ENCODE measurements around the gene CCDC90B. TPM values are rescaled to one million over a fixed set of nuclear protein-coding genes. Genes with fewer than 3 reads are reported as not detected.
A peak's percentile ranks its signal among the peaks of the same experiment; 100 is the strongest.
"Not testable (repeated sequence)": the region's sequence is repeated elsewhere in the genome, so short reads cannot be mapped to it uniquely, and the experiment has no call there.

CCDC90B gene
- total RNA-seq, 2 experiments from 2014 or later: 30.1 to 32.7 TPM

DNA sequence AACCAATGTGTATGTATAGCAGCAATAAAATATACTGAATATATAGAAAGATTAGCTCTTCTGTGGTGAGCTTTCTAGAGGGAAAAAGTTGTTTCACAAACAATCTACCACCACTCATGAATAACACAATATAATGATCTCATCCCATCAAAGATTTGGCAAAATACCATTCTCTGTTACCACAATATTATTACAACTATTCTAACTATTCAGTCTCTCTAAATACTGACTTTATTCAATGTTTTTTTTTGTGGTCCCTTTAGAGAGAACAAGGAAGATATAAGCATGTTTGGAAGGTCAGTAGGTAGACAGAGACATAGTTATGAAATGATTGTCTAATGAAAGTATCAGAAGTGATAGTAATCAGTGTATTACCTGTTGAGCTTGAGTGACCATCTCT, 7.8 kb downstream of the CCDC90B start:
- H3K4me1 Mint-ChIP-seq: peaks cover 7% of the 10 kb centered on the region
- CTCF ChIA-PET: interaction anchor here (1.0 to 1.1 kb wide), 2 partner anchors 14 to 27 kb away, joined by 3 to 4 read pairs; no protein-coding TSS in a partner anchor
- ATAC-seq: no peak

DNA sequence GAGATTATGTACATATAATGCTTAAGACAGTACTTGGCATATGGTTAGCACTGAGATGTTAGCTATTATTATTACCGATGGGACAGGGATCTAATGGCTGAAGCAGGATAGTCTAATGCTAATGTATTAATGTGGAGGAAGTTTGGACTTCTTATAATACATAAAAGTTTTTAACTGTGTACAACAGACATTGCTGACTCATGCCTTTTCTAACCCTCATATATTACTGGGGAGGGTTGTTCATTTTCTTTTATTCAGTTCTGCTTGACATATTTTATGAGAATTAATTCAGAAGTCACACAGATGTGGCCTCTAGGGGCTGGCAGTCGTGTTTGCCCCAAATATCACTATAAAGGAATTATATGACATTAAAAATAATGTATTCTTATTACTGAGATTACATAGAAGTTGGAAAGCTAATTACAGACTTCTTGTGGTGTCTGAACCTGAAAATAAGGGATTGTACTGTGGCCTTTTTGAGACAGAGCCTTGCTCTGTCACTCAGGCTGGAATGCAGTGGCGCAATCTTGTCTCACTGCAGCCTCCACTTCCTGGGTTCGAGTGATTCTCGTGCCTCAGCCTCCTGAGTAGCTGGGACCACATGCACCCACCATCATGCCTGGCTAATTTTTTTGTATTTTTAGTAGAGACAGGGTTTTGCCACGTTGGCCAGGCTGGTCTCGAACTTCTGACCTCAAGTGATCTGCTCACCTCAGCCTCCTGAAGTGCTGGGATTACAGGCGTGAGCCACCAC, 10.1 kb downstream of the CCDC90B start:
- CTCF ChIA-PET: interaction anchor here (0.6 to 2.0 kb wide), 2 partner anchors 17 to 543 kb away, joined by 3 to 8 read pairs; no protein-coding TSS in a partner anchor

More for the DNA sequence above, 7.8 kb downstream of the CCDC90B start:
- Mint-ChIP-seq H3K4me3 (no peak overlapping the region), H3K36me3 (peaks cover 18% of the 10 kb centered on the region), H3K27ac (no peak overlapping the region), H3K9me3 (ENCODE audit: low read depth) (no peaks in the 10 kb centered on the region), H3K27me3 (no peaks in the 10 kb centered on the region)
- no peak for DNase-seq

DNA sequence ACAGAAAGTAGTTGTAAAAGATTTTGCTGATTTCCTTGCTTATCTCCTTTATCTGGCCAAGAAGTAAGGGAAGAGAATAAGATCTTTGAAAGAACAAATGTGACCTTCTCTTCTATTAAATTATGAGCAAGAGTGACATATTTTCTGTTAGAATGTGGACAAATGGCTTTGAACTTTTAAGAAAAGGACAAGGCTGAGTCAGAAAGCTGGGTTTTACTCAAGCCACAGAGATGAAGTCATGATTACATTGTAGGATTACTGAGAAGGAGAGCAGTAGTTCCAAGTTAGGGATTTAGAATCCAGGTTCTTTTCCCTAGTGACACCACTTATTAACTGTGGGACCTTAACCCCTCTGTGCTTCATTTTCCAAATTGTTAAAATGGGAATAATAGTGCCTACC, 13.5 kb downstream of the CCDC90B start:
- DNase-seq (no peak), ATAC-seq (no peak)
- H3K4me3 Mint-ChIP-seq: no peak overlapping the region
- CTCF ChIA-PET: no interaction called here
- H3K9me3 Mint-ChIP-seq (ENCODE audit: low read depth): no peaks in the 10 kb centered on the region
- peaks cover 5% of the 10 kb centered on the region for H3K4me1 Mint-ChIP-seq
- H3K36me3 Mint-ChIP-seq: peaks cover 49% of the 10 kb centered on the region
- H3K27ac Mint-ChIP-seq: no peak overlapping the region
- H3K27me3 Mint-ChIP-seq: no peaks in the 10 kb centered on the region

More for the DNA sequence above, 10.1 kb downstream of the CCDC90B start:
- Mint-ChIP-seq H3K4me3 (no peak overlapping the region), H3K4me1 (peaks cover 5% of the 10 kb centered on the region), H3K27me3 (no peaks in the 10 kb centered on the region), H3K27ac (no peak overlapping the region), H3K36me3 (peaks cover 34% of the 10 kb centered on the region), H3K9me3 (ENCODE audit: low read depth) (no peaks in the 10 kb centered on the region)
- no peak for ATAC-seq
- DNase-seq: no peak

DNA sequence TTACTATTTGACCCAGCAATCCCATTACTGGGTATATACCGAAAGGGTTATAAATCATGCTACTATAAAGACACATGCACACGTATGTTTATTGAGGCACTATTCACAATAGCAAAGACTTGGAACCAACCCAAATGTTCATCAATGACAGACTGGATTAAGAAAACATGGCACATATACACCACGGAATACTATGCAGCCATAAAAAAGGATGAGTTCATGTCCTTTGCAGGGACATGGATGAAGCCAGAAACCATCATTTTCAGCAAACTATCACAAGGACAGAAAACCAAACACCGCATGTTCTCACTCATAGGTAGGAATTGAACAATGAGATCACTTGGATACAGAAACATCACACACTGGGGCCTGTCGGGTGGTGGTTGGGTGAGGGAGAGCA, 14.4 kb downstream of the CCDC90B start:
- DNase-seq; H3K4me1 Mint-ChIP-seq; H3K27me3 Mint-ChIP-seq; H3K4me3 Mint-ChIP-seq; CTCF ChIA-PET; ATAC-seq; H3K27ac Mint-ChIP-seq; H3K9me3 Mint-ChIP-seq (ENCODE audit: low read depth): not testable (repeated sequence)
- peaks cover 51% of the 10 kb centered on the region for H3K36me3 Mint-ChIP-seq

DNA sequence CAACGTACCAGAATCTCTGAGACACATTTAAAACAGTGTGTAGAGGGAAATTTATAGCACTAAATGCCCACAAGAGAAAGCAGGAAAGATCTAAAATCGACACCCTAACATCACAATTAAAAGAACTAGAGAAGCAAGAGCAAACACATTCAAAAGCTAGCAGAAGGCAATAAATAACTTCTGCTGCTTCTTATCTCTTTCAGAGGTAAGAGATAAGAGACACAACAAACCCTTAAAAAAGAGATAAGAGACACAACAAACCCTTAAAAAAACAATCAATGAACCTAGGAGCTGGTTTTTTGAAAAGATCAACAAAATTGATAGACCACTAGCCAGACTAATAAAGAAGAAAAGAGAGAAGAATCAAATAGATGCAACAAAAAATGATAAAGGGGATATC, 17.1 kb downstream of the CCDC90B start:
- ATAC-seq: not testable (repeated sequence)

DNA sequence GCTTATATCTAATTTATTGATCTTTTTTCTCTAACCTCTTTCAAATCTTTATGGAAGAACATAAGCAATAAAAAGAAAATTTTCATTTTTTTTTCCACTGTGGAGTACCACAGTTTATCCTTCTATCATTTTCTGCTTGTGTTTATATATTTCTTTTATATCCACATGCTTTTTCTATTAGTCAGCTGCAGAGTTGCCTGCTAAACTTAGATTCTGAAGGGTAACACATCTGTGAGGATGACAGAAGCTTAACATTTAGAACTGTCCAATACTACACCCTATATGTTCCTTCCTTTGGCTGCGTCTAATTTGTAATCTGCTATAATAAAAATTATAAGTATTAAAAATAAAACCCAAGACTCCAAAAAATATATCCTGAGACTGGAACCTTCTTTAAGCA, 20.8 kb downstream of the CCDC90B start:
- CTCF ChIA-PET: interaction anchor here (1.3 kb wide), 1 partner anchor 28 kb away, joined by 5 read pairs; no protein-coding TSS in a partner anchor
- H3K36me3 Mint-ChIP-seq: peaks cover 47% of the 10 kb centered on the region
- DNase-seq: no peak

More for the DNA sequence above, 17.1 kb downstream of the CCDC90B start:
- H3K9me3 Mint-ChIP-seq (ENCODE audit: low read depth); H3K4me3 Mint-ChIP-seq; DNase-seq; H3K27ac Mint-ChIP-seq; H3K27me3 Mint-ChIP-seq; H3K4me1 Mint-ChIP-seq; CTCF ChIA-PET: not testable (repeated sequence)
- peaks cover 62% of the 10 kb centered on the region for H3K36me3 Mint-ChIP-seq

DNA sequence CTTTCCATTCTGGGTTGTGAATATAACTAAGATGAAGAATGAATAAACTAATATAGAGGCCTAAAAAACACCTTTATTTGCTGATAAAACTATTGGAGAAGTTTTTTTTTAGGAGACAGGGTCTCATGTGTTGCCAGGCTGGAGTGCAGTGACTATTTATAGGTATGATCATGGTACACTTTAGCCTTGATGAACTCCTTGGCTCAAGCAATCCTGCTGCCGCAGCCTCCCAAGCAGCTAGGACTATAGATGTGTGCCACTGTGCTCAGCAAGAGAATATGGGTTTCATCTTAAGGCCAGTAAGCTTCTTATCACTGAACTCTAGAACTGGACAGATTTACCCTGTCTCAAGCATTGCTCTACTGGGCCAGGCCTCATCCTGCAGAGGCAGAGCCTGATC, 26.6 kb downstream of the CCDC90B start:
- H3K36me3 Mint-ChIP-seq: peaks cover 17% of the 10 kb centered on the region
- ATAC-seq: no peak
- H3K9me3 Mint-ChIP-seq (ENCODE audit: low read depth): no peaks in the 10 kb centered on the region
- H3K4me1 Mint-ChIP-seq: no peaks in the 10 kb centered on the region
- no peak overlapping the region for H3K4me3 Mint-ChIP-seq
- H3K27ac Mint-ChIP-seq: peak overlapping the region; percentile 16
- CTCF ChIA-PET: no interaction called here
- no peak for DNase-seq
- H3K27me3 Mint-ChIP-seq: no peaks in the 10 kb centered on the region

More for the DNA sequence above, 20.8 kb downstream of the CCDC90B start:
- no peak for ATAC-seq
- no peaks in the 10 kb centered on the region for H3K4me1 Mint-ChIP-seq
- H3K27ac Mint-ChIP-seq: no peak overlapping the region
- no peaks in the 10 kb centered on the region for H3K27me3 Mint-ChIP-seq
- H3K9me3 Mint-ChIP-seq (ENCODE audit: low read depth): no peaks in the 10 kb centered on the region
- H3K4me3 Mint-ChIP-seq: no peak overlapping the region

DNA sequence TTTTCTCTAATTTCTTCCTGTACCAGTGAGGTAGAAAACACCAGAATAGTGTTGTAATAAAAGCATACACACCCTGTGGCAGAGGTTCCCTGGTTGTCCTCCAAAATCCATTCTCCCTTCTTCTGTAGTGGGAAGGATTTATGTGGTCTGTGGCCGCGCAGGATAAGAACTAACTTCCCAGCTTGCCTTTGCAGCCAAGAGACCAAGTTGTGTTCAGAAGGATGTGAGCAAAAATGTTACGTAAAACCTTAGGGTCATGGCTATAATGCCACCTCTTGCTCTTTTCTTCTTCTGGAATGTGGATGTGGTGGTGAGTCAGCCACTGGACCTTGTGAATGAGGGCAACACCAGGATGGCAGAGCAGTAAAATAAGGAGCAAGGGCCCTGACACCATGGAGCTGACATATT, 28.4 kb downstream of the CCDC90B start:
- Mint-ChIP-seq H3K27me3 (no peaks in the 10 kb centered on the region), H3K36me3 (peaks cover 7% of the 10 kb centered on the region), H3K4me3 (no peak overlapping the region), H3K27ac (no peak overlapping the region), H3K9me3 (ENCODE audit: low read depth) (no peaks in the 10 kb centered on the region), H3K4me1 (no peaks in the 10 kb centered on the region)
- ATAC-seq: no peak
- no peak for DNase-seq
- CTCF ChIA-PET: interaction anchor here (1.7 kb wide), 1 partner anchor 8 kb away, joined by 9 read pairs; no protein-coding TSS in a partner anchor

DNA sequence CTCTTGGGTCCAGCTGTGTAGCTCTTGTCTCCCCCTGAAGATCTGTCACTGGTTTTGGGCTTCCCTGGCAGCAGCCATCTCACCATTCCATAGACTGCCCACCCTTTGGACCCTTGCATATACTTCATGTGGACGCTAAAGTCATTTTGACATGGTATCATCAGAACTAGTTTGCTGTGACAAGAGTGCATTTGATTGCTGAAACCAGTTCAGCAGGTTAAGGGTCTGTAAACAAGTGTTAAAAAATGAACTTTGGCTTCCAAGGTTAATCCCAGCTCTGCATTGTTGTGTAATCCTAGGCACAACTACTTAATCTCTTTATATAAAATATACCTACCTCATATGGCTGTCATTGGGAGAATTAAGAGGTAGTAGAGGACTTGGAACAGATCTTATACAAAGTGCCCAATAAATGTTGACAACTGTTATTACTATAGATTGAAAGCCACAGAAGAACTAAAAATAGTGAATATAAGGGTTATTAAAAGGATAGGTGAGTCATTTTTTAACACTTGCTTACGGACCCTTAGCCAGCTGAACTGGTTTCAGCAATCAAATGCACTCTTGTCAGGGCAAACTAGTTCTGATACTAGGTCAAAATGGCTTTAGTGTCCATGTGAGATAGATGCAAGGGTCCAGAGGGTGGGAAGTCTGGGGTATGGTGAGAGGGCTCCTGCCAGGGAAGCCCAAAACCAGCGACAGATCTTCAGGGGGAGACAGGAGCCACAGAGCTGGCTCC, 29.4 kb downstream of the CCDC90B start:
- ATAC-seq: no peak
- Mint-ChIP-seq H3K27ac (no peak overlapping the region), H3K9me3 (ENCODE audit: low read depth) (no peaks in the 10 kb centered on the region), H3K4me3 (no peak overlapping the region), H3K4me1 (no peaks in the 10 kb centered on the region), H3K27me3 (no peaks in the 10 kb centered on the region), H3K36me3 (peaks cover 7% of the 10 kb centered on the region)
- CTCF ChIA-PET: no interaction called here
- DNase-seq: no peak

DNA sequence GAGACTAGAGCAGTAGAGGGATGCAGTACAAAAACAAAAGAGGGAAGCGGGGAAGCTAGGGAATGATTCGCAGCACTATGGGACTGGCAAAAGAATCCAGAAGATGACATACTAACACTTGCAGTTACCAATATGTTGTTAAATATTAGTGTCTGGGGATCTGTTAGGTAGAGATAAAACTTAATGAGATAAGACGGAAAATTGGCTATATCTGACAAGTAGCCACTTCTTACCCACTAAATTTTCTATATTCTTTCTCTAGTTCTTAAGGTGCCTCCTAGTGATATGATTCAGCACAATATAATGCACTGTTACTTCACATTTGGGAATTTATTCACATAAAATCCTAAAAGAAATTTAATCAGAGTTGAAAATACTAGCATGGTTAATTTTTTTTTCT, 30.8 kb downstream of the CCDC90B start:
- DNase-seq (no peak), ATAC-seq (no peak)
- H3K4me3 Mint-ChIP-seq: no peak overlapping the region
- H3K36me3 Mint-ChIP-seq: peaks cover 4% of the 10 kb centered on the region
- CTCF ChIA-PET: no interaction called here
- H3K4me1 Mint-ChIP-seq: no peaks in the 10 kb centered on the region
- no peaks in the 10 kb centered on the region for H3K27me3 Mint-ChIP-seq
- H3K9me3 Mint-ChIP-seq (ENCODE audit: low read depth): no peaks in the 10 kb centered on the region
- H3K27ac Mint-ChIP-seq: no peak overlapping the region

DNA sequence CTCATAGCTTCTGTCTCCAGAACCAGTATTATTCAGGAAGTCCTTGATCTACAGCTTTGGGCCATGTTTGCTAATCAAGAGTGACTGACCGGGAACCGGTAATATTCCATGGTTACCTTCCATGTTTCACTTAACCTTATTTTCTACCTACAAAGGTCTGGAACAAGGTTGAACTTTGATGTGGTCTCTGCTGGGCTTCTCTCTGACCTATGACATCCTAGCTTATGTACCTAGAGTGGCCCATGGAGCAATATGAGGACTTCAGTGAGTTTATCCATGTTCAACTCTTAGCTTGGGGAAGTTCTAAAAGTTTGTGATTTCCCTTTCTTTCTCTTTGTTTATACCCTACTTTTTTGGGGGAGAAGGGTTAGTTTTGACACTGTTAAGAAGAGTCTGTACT, 33.2 kb downstream of the CCDC90B start:
- ATAC-seq: no peak
- H3K36me3 Mint-ChIP-seq: peaks cover 1% of the 10 kb centered on the region
- no peaks in the 10 kb centered on the region for H3K27me3 Mint-ChIP-seq
- H3K4me1 Mint-ChIP-seq: peaks cover 8% of the 10 kb centered on the region
- no peak for DNase-seq
- H3K27ac Mint-ChIP-seq: no peak overlapping the region
- CTCF ChIA-PET: interaction anchor here (1.0 kb wide), 1 partner anchor 13 kb away, joined by 3 read pairs; no protein-coding TSS in a partner anchor
- H3K9me3 Mint-ChIP-seq (ENCODE audit: low read depth): no peaks in the 10 kb centered on the region
- H3K4me3 Mint-ChIP-seq: no peak overlapping the region

DNA sequence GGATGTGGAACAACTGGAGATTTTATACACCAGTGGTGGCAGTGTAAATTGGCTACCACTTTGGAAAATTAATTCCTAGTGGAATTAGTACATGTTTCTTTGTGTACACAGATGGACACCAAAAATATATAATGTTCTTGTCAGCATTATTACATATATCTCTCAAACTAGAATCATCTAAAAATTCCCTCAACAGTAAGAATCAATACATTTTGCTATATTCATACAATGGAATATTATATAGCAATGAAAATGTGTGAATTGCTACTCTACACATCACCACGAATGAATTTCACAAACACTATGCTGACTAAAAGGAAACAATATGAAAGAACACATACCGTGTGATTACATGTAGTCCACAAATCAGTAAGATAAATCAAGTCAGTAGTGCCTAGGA, 33.9 kb downstream of the CCDC90B start:
- CTCF ChIA-PET: interaction anchor here (1.0 kb wide), 1 partner anchor 14 kb away, joined by 3 read pairs; no protein-coding TSS in a partner anchor
- Mint-ChIP-seq H3K4me3 (no peak overlapping the region), H3K4me1 (peaks cover 10% of the 10 kb centered on the region), H3K27me3 (no peaks in the 10 kb centered on the region), H3K9me3 (ENCODE audit: low read depth) (no peaks in the 10 kb centered on the region), H3K27ac (no peak overlapping the region), H3K36me3 (no peaks in the 10 kb centered on the region)
- ATAC-seq (no peak), DNase-seq (no peak)

DNA sequence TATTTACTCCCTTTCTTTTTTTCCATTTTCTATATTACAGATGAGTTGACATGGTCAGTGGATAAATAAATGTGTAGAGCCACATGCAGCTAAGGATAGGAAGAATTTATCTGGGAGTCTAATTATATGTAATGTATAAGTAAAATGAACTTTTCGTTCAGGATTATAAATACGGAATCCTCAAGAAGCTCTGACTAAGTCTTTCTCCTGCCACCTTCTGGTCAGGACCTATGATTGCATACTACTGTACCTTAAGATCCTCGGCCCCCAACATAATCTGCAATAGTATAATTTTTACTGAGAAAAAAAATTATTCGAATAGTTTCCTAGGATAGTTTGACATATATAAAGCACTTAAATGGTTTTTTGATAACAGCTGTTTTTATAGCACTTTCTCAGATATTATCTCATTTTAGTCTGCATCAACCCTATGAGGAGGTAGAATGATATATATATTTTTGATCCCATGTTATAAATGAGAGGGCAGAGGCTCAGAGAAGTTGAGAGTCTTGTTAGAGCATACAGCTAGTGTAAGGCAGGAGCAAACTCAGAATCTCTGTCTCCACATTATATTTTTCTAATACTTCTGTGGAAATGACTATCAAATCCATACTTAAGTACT, 36.1 kb downstream of the CCDC90B start:
- ATAC-seq: peak; percentile 79
- no peaks in the 10 kb centered on the region for H3K36me3 Mint-ChIP-seq
- no peaks in the 10 kb centered on the region for H3K27me3 Mint-ChIP-seq
- no peak for DNase-seq
- H3K27ac Mint-ChIP-seq: no peak overlapping the region
- H3K9me3 Mint-ChIP-seq (ENCODE audit: low read depth): no peaks in the 10 kb centered on the region
- H3K4me1 Mint-ChIP-seq: peaks cover 10% of the 10 kb centered on the region
- CTCF ChIA-PET: interaction anchor here (0.6 to 3.3 kb wide), 33 partner anchors 8 to 532 kb away, joined by 3 to 26 read pairs (median 4); partner anchors contain the start of genes CCDC90B, DDIAS, PRCP and RAB30
- H3K4me3 Mint-ChIP-seq: no peak overlapping the region
